NCI-H187 treated with DMSO at 0.1 percent for 48 hours (cell line): Measurements from ENCODE around the gene DECR2.
"Not testable (repeated sequence)": the region's sequence is repeated elsewhere in the genome, so short reads cannot be mapped to it uniquely, and the experiment has no call there.

Source experiments
- DNase-seq: peaks from one replicate; lab custom pipeline; 2025; lab: John Stamatoyannopoulos, UW

The DECR2 gene

GRCh38 chr16:400061-400591, 1.6 kb upstream of the DECR2 start:
- DNase-seq, result no peak

- DNase-seq, result no peak
Observed at GRCh38 chr16:404971-405486, 3.3 kb downstream of the DECR2 start.

GRCh38 chr16:405548-406506, 4.1 kb downstream of the DECR2 start:
- no peak for DNase-seq

GRCh38 chr16:407253-407652, 5.6 kb downstream of the DECR2 start:
- no peak for DNase-seq

- DNase-seq, result no peak
Observed at GRCh38 chr16:410516-411178, 9.0 kb downstream of the DECR2 start.

- DNase-seq, result no peak
Observed at GRCh38 chr16:411576-412265, 10.0 kb downstream of the DECR2 start.

- DNase-seq, result no peak
Observed at GRCh38 chr16:414395-415169, 12.9 kb downstream of the DECR2 start.

- DNase-seq, result not testable (repeated sequence)
Observed at GRCh38 chr16:415170-415498, 13.4 kb downstream of the DECR2 start.

- DNase-seq, result not testable (repeated sequence)
Observed at GRCh38 chr16:422179-422578, 20.5 kb downstream of the DECR2 start.

GRCh38 chr16:424033-424622, 22.4 kb downstream of the DECR2 start:
- DNase-seq, result no peak

GRCh38 chr16:424623-425081, 23.0 kb downstream of the DECR2 start:
- no peak for DNase-seq

GRCh38 chr16:425082-425718, 23.5 kb downstream of the DECR2 start, which contains the start of gene RAB11FIP3:
Gene RAB11FIP3, plus strand, starts transcription at chr16:425649. Its CDS starts 358 bp downstream, at chr16:426007.
- peak; percentile 51 for DNase-seq

- no peak for DNase-seq
Observed at GRCh38 chr16:425740-426114, 24.0 kb downstream of the DECR2 start.

GRCh38 chr16:426115-426905, 24.6 kb downstream of the DECR2 start:
- DNase-seq, result no peak

GRCh38 chr16:426906-427249, 25.2 kb downstream of the DECR2 start:
- no peak for DNase-seq

GRCh38 chr16:427250-427649, 25.6 kb downstream of the DECR2 start:
- DNase-seq, result no peak

GRCh38 chr16:430904-431303, 29.2 kb downstream of the DECR2 start:
- DNase-seq, result no peak

- no peak for DNase-seq
Observed at GRCh38 chr16:440627-441026, 38.9 kb downstream of the DECR2 start.

GRCh38 chr16:441447-441846, 39.8 kb downstream of the DECR2 start:
- DNase-seq, result no peak

GRCh38 chr16:442976-443375, 41.3 kb downstream of the DECR2 start:
- no peak for DNase-seq
